GM10847 (cell line): ENCODE data around the gene NEAT1.

Experiments
- POLR2A ChIP-seq: IDR thresholded peaks from 2 replicates; pipeline ENCODE4 v1.6.1; 2011; ENCODE audit not compliant: insufficient read length; ENCODE audit errors: extremely low read depth

NEAT1 gene

DNA sequence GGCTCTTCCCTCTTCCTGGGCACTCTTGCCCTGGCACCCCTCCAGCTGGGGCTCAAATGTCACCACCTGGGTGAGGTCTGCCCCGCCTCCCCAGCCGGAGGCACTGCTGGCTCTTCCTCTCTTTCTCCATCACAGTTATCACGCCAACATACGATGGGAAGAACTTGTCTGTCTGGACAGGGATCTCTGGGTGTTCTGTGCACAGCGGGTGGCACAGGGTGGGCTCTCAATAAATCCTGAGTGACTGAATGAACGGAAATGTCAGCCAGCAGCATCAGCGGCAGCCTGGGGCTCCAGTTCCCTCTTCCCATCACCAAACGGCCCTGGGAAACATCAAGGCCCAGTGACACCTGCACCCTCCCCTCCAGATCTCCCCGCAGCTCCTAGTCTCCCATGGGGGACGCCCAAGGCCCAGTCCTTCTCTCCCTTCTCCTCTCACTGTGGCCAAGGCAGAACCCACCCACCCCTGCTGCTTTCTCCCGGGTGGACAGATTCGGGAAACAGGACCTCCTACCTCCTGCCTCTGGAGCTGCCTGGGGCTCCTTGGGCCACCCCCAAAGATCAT lies 39.7 kb upstream of the NEAT1 start:
- no peak for TF ChIP-seq POLR2A

DNA sequence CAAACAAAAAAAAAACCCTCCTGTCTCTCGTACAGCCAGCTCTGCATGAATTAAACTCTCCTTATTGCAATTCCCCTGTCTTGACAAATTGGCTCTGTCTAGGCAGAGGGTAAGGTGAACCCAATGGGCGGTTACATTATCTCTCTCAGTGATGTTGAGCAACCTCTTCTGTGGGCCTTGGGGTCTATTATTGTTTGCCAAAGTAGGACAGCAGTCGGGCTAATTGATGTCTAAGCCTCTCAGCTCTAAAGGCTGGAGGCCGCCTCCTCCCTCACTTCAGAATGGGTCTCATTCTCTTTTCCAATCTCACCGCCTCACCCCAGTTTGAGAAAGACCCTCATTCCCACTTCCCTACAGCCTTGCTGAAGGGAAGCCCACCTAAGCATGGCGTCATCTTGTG lies 38.8 kb upstream of the NEAT1 start:
- TF ChIP-seq POLR2A, result no peak

DNA sequence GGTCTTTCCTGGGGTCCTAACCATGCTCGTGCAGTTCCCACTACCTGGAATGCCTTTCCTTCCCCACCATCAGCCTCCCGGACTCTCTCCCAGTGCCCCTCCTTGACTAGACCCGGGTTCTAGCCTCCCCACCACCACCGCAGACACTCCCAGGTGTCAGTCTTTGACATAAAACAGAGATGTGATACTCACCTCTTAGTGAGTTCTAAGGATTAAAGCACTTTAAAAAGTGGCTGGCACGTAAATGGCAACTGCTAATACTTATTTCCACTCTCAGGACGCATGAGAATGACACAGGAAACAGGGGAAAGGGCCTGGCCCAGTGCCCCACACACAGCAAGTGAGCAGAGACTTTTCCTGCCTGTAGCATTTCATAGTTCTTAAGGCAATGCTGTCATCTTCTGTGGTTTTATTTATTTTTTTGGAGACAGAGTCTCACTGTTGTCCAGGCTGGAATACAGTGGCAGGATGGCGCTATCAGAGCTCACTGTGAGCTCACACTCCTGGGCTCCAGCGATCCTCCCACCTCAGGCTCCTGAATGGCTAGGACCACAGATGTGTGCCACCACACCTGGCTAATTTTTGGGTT lies 38.2 kb upstream of the NEAT1 start:
- TF ChIP-seq POLR2A, result no peak

- TF ChIP-seq POLR2A, result peak; percentile 84
Measured at GRCh38 chr11:65386307-65387140, 36.1 kb upstream of the NEAT1 start, which contains the start of gene FRMD8. FRMD8 (plus strand) TSS chr11:65386637; CDS start chr11:65387037, 400 bp downstream.

GRCh38 chr11:65388731-65389130 lies 33.9 kb upstream of the NEAT1 start:
- TF ChIP-seq POLR2A, result no peak

DNA sequence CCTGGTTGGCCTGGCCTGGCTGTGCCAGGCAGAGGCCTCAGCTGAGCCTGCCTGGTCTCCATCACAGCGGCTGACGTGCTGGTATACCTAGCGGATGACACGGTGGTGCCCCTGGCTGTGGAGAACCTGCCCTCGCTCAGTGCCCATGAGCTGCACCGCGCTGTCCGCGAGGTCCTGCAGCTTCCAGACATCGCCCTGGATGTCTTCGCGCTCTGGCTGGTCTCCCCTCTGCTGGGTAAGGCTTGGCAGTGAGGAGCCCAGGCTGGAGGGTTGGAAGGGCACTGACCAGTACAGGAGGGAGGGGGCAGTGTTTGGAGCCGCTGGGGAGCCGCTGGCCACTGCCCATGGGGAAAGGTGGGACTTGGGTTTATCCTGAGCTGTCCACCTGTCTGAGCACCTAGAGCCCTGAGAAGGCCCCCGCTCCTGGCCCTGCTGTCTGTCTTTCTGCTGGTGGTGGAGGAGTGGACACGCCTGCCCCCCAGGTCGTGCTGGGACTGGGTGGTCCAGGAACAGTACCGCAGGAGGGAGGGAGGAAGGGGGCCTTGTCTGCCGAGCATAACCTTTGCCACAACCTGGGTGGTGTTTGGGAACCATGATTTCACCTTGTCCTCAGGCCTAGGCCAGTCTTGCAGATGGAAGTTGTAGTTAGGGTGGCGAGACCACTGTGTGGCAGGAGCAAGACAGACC lies 33.2 kb upstream of the NEAT1 start:
- no peak for TF ChIP-seq POLR2A

DNA sequence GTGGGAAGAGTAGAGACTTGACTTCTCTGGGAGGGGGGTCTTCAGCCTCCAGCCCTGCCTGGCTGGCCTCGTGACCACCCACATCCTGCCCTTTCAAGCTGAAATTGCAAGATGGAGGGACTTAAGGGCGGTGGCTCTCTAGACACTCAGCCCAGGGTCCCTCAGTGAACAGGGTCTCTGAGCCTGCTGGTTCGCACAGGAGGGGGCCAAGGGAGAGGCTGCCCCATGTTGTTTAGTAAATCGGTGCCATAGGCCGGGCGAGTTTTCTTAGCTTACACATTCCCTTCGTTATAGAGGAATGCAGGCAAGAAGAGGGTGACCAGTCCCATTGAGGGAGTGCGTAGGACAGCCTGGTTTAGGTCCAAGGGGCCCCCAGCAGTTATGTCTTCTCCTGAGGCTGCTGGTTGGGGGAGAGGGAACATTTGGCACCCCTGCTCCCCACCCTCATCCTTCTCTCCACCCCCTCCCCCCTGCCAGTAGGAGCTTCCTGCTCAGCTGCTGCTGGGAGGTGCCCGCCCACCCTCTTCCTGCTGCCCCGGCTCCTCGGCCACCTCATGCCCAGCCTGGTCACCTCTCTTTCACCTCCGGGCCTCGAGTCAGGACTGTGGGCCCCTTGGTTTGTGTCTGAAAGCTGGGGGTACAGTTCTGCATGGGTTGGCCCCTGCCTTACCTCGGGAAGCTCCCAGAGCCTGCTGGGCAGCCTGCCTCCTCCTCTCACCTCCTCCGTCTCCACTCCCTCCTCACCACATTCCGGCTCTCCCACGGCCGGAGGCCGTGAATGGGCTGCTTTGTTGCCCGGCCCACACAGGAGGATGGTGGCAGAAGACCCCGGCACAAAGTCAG lies 32.3 kb upstream of the NEAT1 start:
- TF ChIP-seq POLR2A, result no peak

DNA sequence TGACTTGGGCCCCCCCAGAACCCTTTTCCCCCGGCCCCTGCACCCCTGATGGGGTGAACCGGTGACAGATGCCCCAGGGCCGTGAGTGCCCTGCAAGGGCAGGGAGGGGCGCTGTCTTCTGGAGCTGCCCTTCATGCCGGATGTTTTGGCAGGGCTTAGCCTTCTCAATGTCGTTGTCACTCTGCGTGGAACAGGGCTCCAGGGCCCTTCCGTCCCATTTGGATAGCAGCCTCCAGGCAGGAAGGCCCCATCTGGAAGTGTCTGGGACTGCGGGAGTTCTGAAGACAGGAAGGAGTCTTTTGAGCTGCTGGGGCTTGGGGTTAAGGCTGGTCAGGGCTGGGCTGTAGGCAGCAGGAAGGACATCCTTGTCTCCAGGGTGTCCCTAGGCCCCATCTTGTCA lies 31.6 kb upstream of the NEAT1 start:
- TF ChIP-seq POLR2A, result no peak

- TF ChIP-seq POLR2A, result no peak
Measured at GRCh38 chr11:65392186-65392829, 30.3 kb upstream of the NEAT1 start.

- TF ChIP-seq POLR2A, result no peak
Measured at GRCh38 chr11:65392899-65393298, 29.7 kb upstream of the NEAT1 start.

GRCh38 chr11:65393513-65394079 lies 29.0 kb upstream of the NEAT1 start:
- TF ChIP-seq POLR2A, result no peak

- no peak for TF ChIP-seq POLR2A
Measured at GRCh38 chr11:65394125-65394536, 28.5 kb upstream of the NEAT1 start.

GRCh38 chr11:65395961-65396530 lies 26.6 kb upstream of the NEAT1 start:
- TF ChIP-seq POLR2A, result no peak
